ENCODE data around the gene ALDH7A1.
"Not testable (repeated sequence)": the region's sequence is repeated elsewhere in the genome, so short reads cannot be mapped to it uniquely, and the experiment has no call there.

Gene ALDH7A1

DNA sequence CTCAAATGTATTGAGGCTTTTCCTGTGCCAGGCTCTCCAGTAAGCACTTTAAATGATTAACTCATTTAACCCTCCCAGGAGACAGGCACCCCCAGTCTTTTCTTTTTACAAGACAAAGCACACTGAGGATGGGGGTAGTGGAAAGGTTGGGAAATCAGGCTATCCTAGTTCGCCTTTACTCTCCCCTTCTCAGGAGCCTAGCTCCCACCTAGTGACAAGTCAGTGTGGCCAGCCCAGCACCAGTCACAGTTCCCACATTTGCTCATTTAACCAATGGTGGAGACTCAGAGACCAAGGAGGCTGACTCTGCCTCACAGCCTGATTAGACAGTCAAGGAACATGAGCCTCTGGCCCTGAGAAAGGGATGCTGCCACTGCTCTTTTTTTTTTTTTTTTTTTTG is 3.5 kb downstream of the ALDH7A1 start:
- DNase-seq = no peak

DNA sequence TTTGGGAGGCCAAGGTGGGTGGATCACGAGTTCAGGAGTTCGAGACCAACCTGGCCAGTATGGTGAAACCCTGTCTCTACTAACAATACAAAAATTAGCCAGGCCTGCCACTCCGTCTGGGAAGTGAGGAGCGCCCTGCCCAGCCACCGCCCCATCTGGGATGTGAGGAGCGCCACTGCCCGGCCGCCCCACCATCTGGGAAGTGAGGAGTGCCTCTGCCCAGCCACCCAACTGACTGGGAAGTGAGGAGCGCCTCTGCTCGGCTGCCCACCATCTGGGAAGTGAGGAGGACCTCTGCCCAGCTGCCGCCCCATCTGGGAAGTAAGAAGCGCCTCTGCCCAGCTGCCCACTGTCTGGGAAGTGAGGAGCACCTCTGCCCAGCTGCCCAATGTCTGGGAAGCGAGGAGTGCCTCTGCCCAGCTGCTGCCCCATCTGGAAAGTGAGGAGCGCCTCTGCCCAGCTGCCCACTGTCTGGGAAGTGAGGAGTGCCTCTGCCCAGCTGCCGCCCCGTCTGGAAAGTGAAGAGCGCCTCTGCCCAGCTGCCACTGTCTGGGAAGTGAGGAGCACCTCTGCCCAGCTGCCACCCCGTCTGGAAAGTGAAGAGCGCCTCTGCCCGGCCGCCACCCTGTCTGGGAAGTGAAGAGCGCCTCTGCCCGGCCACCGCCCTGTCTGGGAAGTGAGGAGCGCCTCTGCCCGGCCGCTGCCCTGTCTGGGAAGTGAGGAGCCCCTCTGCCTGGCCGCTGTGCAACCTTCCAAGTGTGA is 5.3 kb downstream of the ALDH7A1 start:
- no peak for DNase-seq

DNA sequence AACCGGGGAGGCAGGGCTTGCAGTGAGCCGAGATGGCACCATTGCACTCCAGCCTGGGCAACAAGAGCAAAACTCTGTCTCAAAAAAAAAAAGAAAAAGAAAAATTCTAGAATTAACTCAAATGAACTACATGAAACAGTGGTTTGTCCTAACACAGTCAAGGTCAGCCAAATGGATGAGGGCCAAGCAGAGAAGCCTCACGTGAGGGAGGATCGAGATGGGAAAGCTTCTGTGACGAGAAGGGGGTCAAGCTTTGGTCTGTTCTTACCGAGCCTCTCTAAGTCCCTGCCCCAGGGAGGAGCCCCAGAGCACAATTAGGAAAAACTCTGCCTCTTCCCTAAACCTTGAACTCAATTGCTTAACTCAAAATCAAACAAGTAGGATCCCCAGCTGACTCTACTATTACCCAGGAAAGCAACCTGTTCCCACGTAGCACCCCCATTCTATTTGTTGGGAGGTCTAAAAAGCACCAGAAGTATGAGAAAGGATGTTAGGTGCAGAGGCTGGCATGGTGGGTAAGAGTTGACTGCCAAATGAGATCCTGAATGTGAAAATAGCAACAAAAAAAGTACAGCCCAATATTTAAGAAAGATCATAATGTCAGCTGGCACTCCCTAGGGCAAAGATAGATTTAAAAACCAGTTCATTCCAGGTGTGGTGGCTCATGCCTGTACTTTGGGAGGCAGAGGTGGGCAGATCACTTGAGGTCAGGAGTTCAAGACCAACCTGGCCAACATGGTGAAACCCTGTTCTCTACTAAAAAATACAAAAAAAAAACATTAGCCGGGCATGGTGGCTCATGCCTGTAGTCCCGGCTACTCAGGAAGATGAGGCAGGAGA is 7.2 kb downstream of the ALDH7A1 start:
- DNase-seq = no peak

DNA sequence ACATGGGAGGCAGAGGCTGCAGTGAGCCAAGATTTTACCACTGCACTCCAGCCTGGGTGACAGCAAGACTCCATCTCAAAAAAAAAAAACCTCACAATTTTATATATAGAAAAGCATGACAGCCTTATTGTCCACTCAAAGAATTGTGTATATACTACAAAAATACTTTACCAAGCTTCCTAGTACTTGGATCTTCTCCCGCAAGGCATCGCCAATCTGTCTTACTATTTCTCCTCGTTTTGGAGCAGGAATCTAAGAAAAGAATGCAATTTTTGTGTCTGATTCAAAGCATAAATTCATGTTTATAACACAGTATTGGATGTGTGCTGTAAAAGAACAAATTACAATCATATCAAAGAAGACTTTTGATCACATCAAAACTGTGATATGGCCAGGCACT is 11.3 kb downstream of the ALDH7A1 start:
- no peak for DNase-seq

DNA sequence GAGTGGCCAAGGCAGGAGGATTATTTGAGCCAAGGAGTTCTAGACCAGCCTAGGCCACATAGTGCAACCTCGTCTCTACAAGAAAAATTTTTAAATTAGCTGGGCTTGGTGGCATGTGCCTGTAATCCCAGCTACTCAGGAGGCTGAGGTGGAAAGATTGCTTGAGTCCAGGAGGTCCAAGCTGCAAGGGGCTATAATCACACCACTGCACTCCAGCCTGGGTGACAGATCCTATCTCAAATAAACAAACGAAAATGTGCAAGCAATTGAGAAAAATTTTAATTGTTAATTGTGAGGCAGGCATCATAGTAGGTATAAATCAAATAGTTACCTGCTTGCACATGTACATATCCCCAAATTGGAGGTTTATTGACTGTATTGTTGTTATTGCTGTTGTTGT is 15.3 kb downstream of the ALDH7A1 start:
- no peak for DNase-seq

- DNase-seq = no peak
These were observed 17.6 kb downstream of the ALDH7A1 start for GRCh38 chr5:126577415-126577814.

- DNase-seq = no peak
These were observed 18.0 kb downstream of the ALDH7A1 start for GRCh38 chr5:126576974-126577373.

DNA sequence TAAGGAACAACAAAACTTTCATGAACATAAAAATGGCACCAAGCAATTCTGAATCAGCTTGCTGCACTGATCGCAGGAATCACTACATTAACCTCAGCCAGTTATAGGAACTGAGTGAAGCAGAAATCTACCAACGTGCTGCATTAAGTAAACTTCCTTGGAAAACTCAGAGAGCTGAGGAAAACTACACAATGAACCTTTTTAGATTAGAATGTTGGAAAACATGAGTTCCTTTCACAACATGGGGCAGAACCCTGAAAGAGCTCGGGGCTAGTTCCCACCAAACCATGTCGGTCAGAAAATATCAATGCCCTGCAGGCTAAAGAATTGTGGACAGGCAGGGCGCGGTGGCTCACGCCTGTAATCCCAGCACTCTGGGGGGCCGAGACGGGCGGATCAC is 19.4 kb downstream of the ALDH7A1 start:
- DNase-seq = no peak

- DNase-seq = no peak
These were observed 26.7 kb downstream of the ALDH7A1 start for GRCh38 chr5:126568206-126568755.

GRCh38 chr5:126562823-126563222 is 32.2 kb downstream of the ALDH7A1 start:
- no peak for DNase-seq

- DNase-seq = no peak
These were observed 33.1 kb downstream of the ALDH7A1 start for GRCh38 chr5:126561908-126562307.

GRCh38 chr5:126555101-126555500 is 39.9 kb downstream of the ALDH7A1 start:
- not testable (repeated sequence) for DNase-seq

- no peak for DNase-seq
These were observed 42.4 kb downstream of the ALDH7A1 start for GRCh38 chr5:126552614-126553013.

- peak in 1 of 2 donors; percentile 40 for DNase-seq
These were observed 50.8 kb downstream of the ALDH7A1 start for GRCh38 chr5:126544087-126544740.

DNA sequence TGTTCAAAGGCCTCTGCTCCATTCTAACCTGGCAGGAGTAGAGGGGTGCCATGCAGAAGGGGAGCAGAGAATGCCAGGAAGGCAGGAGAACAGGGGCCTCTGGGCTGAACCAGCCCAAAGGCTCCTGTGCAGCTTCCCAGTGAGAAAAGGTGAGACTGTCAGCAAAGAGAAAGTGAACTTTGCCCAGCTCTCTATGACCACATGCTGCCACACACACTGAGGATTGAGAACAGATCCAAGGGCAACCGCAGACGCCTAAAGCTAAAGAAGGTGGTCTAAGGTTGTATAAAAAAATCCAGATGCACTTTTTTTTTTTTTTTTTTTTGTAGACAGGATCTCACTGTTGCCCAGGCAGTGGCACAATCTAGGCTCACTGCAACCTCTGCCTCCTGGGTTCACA is 51.4 kb downstream of the ALDH7A1 start:
- no peak for DNase-seq

DNA sequence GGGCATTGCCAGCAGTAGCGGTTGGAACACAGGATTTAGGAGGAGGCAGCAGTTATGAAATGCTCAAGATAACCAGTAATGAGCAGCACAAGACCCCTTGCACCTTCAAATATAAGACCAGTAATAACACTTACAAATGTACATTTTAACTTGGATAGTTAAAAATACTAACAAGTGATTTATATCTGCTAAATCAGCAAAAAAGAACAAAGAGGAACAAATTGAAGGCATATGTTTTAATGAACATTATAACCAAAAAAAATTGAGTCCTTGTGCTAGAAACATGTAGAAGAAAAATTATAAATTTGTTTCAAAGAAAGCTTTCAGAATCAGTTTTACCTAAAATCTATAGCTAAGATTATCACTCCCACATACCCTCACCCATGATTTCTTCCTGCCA is 52.0 kb downstream of the ALDH7A1 start:
- DNase-seq = no peak

DNA sequence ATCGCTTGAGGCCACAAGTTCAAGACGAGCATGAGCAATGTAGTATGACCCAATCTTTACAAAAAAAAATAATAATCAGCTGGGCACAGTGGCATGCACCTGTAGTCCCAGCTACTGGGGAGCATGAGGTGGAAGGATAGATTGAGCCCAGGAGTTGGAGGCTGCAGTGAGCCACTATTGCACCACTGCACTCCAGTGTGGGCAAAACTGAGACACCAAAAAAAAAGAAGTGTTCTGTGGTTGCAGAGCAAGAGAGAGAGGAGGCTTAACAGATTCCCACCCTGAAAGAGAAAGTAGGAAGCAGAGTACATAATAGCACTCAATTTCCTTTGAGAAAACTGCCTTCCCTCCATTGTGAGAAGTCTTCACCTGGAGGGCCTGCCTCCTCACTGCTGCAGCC is 52.6 kb downstream of the ALDH7A1 start:
- no peak for DNase-seq

GRCh38 chr5:126540631-126541030 is 54.4 kb downstream of the ALDH7A1 start:
- no peak for DNase-seq

GRCh38 chr5:126538579-126538978 is 56.4 kb downstream of the ALDH7A1 start:
- no peak for DNase-seq

- no peak for DNase-seq
These were observed 58.1 kb downstream of the ALDH7A1 start for GRCh38 chr5:126536874-126537273.

DNA sequence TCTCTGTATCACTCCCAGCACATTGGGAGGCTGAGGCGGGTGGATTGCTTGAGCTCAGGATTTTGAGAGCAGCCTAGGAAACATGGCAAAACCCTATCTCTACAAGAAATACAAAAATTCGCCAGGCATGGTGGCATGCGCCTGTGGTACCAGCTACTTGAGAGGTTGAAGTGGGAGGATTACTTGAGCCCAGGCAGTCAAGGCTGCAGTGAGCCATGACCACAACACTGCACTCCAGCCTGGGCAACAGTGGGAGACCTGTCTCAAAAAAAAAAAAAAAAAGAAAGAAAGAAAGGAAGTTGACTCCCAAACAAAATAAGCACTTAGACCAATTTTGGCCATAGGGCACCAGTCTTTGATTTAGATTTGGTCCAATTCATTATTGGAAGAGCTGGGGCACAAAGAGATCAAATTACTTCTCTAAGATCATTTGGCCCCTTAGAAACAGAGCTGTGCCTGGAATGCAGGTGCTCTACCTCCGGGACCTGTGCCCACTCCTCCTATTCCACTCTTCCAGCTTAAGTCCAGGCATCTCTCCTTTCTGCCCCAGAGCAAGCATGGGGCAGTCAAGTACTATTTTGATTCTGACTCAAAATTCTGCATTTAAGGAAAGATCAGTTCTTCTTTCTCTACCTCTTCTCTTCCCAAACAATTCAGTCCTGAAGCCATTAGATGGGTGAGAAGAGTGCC is 59.0 kb downstream of the ALDH7A1 start:
- DNase-seq = no peak

GRCh38 chr5:126534553-126534952 is 60.5 kb downstream of the ALDH7A1 start:
- DNase-seq = no peak
